Transverse colon (tissue), 4 donors: ENCODE results near the gene TRIML2. TPM values are rescaled to one million over a fixed set of nuclear protein-coding genes. Genes with fewer than 3 reads are reported as not detected.

Source experiments
- DNase-seq: peaks from one replicate; pipeline ENCODE4 v3.0.0-alpha.2; 2019
- H3K27ac ChIP-seq, 4 donors: fragments of 200-600 bp; sonication (generic); 2 replicates each; pipeline ENCODE4 v1.5.1; 2016 to 2018; ENCODE audit warnings: inconsistent platforms in 4 of 4
- H3K27me3 ChIP-seq: fragments of 200-600 bp; sonication (generic); 2 replicates; pipeline ENCODE4 v1.5.1; 2017; ENCODE audit warnings: inconsistent platforms
- H3K36me3 ChIP-seq, 4 donors: fragments of 200-600 bp; sonication (generic); 2 replicates each; pipeline ENCODE4 v1.5.1; 2017 to 2019; ENCODE audit warnings: inconsistent platforms in 4 of 4
- H3K4me1 ChIP-seq, 4 donors: fragments of 200-600 bp; sonication (generic); 2 replicates each; pipeline ENCODE4 v1.5.1; 2017 to 2020; ENCODE audit warnings: inconsistent platforms in 4 of 4
- H3K4me3 ChIP-seq, 4 donors: fragments of 200-600 bp; sonication (generic); 1 replicate in 1 of 4; 2 replicates in 3 of 4; pipeline versions ENCODE4 v1.5.1 to v1.6.1; 2017 to 2019; ENCODE audit warnings: inconsistent platforms in 4 of 4
- H3K9me3 ChIP-seq, 2 donors: fragments of 200-600 bp; sonication (generic); 2 replicates each; pipeline ENCODE4 v1.5.1; 2017 to 2019; ENCODE audit warnings: inconsistent platforms in 2 of 2
- EP300 ChIP-seq: sonication (generic); formaldehyde crosslinking; IDR thresholded peaks from one replicate; pipeline ENCODE4 v1.6.1; 2017; ENCODE audit warnings: antibody characterized with exemption, low read depth
- POLR2A ChIP-seq: fragments of 450-650 bp; IDR thresholded peaks from one replicate; pipeline ENCODE4 v1.6.1; 2016; ENCODE audit warnings: antibody characterized with exemption, mild to moderate bottlenecking, moderate library complexity
- POLR2AphosphoS5 ChIP-seq, 3 donors: sonication (generic); formaldehyde crosslinking; IDR thresholded peaks; one replicate each; pipeline ENCODE4 v1.6.1; 2016; ENCODE audit warnings: antibody characterized with exemption in 3 of 3
- WGBS, 2 donors: methylation state at CpG; one replicate each; pipeline ENCODE4 v1.1.5; 2018; ENCODE audit warnings: low coverage in 1 of 2; 5-methylcytosine and 5-hydroxymethylcytosine counted together
- in situ Hi-C, 4 donors: fragments of 200-750 bp; cut with MboI; loops; one replicate each; pipeline versions ENCODE4 v1.15.0 to v1.15.1; 2017; ENCODE audit warnings: low sequenced_read_pairs in 3 of 4, low pct_ligation_motif_present in 1 of 4, low pct_unique_long_range_greater_than_20kb in 1 of 4
- intact Hi-C: fragments of 100-400 bp; cut with DNase I; formaldehyde crosslinking; loops from one replicate; pipeline ENCODE4 v1.15.1; 2023; ENCODE audit warnings: low total_unique reads
- total RNA-seq, 4 donors: library from RNA; depleted of rRNA; stranded (reverse); fragments of >200 nt; gene quantifications; one replicate each; pipeline ENCODE4 v1.1.0, GENCODE V29; 2016
- TF ChIP-seq, protein P1 (sequence below), 5 experiments: fragments of 200-600 bp in 3 of 5; fragments of 450-650 bp in 2 of 5; sonication (generic) in 3 of 5; IDR thresholded peaks; 1 replicate in 2 of 5; 2 replicates in 3 of 5; pipeline ENCODE4 v1.5.1; 2016 to 2017; ENCODE audit warnings: antibody characterized with exemption in 5 of 5, inconsistent platforms in 3 of 5, mild to moderate bottlenecking in 2 of 5, moderate library complexity in 1 of 5

The TRIML2 gene
- total RNA-seq, 4 donors from 2014 or later, result not detected

GRCh38 chr4:188139671-188140070 is 30.3 kb upstream of the TRIML2 start:
- TF ChIP-seq, protein P1, sequence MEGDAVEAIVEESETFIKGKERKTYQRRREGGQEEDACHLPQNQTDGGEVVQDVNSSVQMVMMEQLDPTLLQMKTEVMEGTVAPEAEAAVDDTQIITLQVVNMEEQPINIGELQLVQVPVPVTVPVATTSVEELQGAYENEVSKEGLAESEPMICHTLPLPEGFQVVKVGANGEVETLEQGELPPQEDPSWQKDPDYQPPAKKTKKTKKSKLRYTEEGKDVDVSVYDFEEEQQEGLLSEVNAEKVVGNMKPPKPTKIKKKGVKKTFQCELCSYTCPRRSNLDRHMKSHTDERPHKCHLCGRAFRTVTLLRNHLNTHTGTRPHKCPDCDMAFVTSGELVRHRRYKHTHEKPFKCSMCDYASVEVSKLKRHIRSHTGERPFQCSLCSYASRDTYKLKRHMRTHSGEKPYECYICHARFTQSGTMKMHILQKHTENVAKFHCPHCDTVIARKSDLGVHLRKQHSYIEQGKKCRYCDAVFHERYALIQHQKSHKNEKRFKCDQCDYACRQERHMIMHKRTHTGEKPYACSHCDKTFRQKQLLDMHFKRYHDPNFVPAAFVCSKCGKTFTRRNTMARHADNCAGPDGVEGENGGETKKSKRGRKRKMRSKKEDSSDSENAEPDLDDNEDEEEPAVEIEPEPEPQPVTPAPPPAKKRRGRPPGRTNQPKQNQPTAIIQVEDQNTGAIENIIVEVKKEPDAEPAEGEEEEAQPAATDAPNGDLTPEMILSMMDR (IDR thresholded peaks at IDR 0.05), result no peak
- TF ChIP-seq POLR2A (no peak), POLR2AphosphoS5 (IDR thresholded peaks at IDR 0.05) (no peak), EP300 (no peak)
- WGBS, 2 donors, result 87 to 91% methylated on average over 3 to 19 of the region's 19 CpGs
- Histone ChIP-seq H3K36me3 (no peaks in the 10 kb centered on the region), H3K4me1 (no peaks in the 10 kb centered on the region), H3K27me3 (no peaks in the 10 kb centered on the region), H3K9me3 (no peaks in the 10 kb centered on the region), H3K27ac (no peak overlapping the region), H3K4me3 (no peak overlapping the region)
- in situ Hi-C loops, result no loop called here
- DNase-seq, result no peak
- intact Hi-C loops, result no loop called here

GRCh38 chr4:188139141-188139540 is 29.7 kb upstream of the TRIML2 start, which contains the start of gene TRIML1:
Gene TRIML1 (plus strand): TSS chr4:188139441. CDS start chr4:188139559, 118 bp downstream.
- H3K27ac ChIP-seq, result no peak within 1 kb of the TSS
- no peaks in the 10 kb centered on the region for H3K27me3 ChIP-seq
- H3K9me3 ChIP-seq, result no peaks in the 10 kb centered on the region
- in situ Hi-C loops, result no loop called here
- 95% methylated on average over 3 of the region's 3 CpGs; no CpG with 5 or more reads in 1 of the 2 donors for WGBS, 2 donors
- H3K4me3 ChIP-seq, result no peak within 1 kb of the TSS
- intact Hi-C loops, result no loop called here
- TF ChIP-seq, protein P1 (IDR thresholded peaks at IDR 0.05), result no peak
- TF ChIP-seq POLR2A (no peak), EP300 (no peak), POLR2AphosphoS5 (IDR thresholded peaks at IDR 0.05) (no peak)
- H3K36me3 ChIP-seq, result no peaks in the 10 kb centered on the region
- no peak for DNase-seq
- no peaks in the 10 kb centered on the region for H3K4me1 ChIP-seq

GRCh38 chr4:188138227-188138626 is 28.8 kb upstream of the TRIML2 start:
- 64 to 78% methylated on average over 9 to 10 of the region's 10 CpGs for WGBS, 2 donors
- no peak for TF ChIP-seq POLR2A
- TF ChIP-seq EP300, result no peak
- TF ChIP-seq POLR2AphosphoS5 (IDR thresholded peaks at IDR 0.05), result no peak
- TF ChIP-seq, protein P1 (IDR thresholded peaks at IDR 0.05), result no peak
- Histone ChIP-seq H3K27me3 (no peaks in the 10 kb centered on the region), H3K9me3 (no peaks in the 10 kb centered on the region), H3K27ac (no peak overlapping the region), H3K4me3 (no peak overlapping the region), H3K36me3 (no peaks in the 10 kb centered on the region), H3K4me1 (no peaks in the 10 kb centered on the region)
- intact Hi-C loops (no loop called here), in situ Hi-C loops (no loop called here)
- DNase-seq, result no peak

- 92 to 94% methylated on average over 3 to 5 of the region's 5 CpGs for WGBS, 2 donors
- intact Hi-C loops (no loop called here), in situ Hi-C loops (no loop called here)
- no peak for DNase-seq
- Histone ChIP-seq H3K36me3 (no peaks in the 10 kb centered on the region), H3K27me3 (no peaks in the 10 kb centered on the region), H3K9me3 (no peaks in the 10 kb centered on the region), H3K27ac (no peak overlapping the region), H3K4me3 (no peak overlapping the region), H3K4me1 (no peaks in the 10 kb centered on the region)
- TF ChIP-seq POLR2A, result no peak
- TF ChIP-seq EP300, result no peak
- no peak for TF ChIP-seq POLR2AphosphoS5 (IDR thresholded peaks at IDR 0.05)
- TF ChIP-seq, protein P1 (IDR thresholded peaks at IDR 0.05), result no peak
Measured at GRCh38 chr4:188132232-188132631, 22.8 kb upstream of the TRIML2 start.
